Natural killer cell (primary cell): ENCODE data around the gene CYP39A1. TPM values are rescaled to one million over a fixed set of nuclear protein-coding genes. Genes with fewer than 3 reads are reported as not detected.
A peak's percentile ranks its signal among the peaks of the same experiment; 100 is the strongest.

ENCODE experiments used
- ATAC-seq, 3 donors: fragments of 150-1000 bp in 2 of 3; fragments of 200-7000 bp in 1 of 3; cut with Tn5 transposase; 1 replicate in 1 of 3; 2 replicates in 2 of 3; pipeline ENCODE4 v1.10.0; 2021; ENCODE audit warnings: mild to moderate bottlenecking in 2 of 3, moderate library complexity in 2 of 3
- DNase-seq, 2 donors: peaks; one replicate each; pipeline versions ENCODE4 v3.0.0 to v3.0.0-alpha.2; 2013 to 2021; ENCODE audit warnings: mixed read lengths in 1 of 2
- H3K27ac ChIP-seq: one replicate; pipeline ENCODE4 v1.5.1; 2013; ENCODE audit warnings: mild to moderate bottlenecking, low read length
- H3K27me3 ChIP-seq: one replicate; pipeline ENCODE4 v1.6.1; 2013; ENCODE audit warnings: low read length; ENCODE audit not compliant: control insufficient read depth, insufficient read depth
- H3K36me3 ChIP-seq: one replicate; pipeline ENCODE4 v1.6.1; 2013; ENCODE audit warnings: low read length; ENCODE audit not compliant: control insufficient read depth, insufficient read depth
- H3K4me1 ChIP-seq: one replicate; pipeline ENCODE4 v1.6.1; 2013; ENCODE audit warnings: low read length; ENCODE audit not compliant: control insufficient read depth, insufficient read depth
- H3K4me3 ChIP-seq: one replicate; pipeline ENCODE4 v1.5.1; 2013; ENCODE audit warnings: low read length
- H3K9me3 ChIP-seq: one replicate; pipeline ENCODE4 v1.6.1; 2013; ENCODE audit warnings: low read length; ENCODE audit not compliant: control insufficient read depth, insufficient read depth
- H3K27ac Mint-ChIP-seq, 2 donors: one replicate each; pipeline ENCODE4 v1.8.0; 2022; ENCODE audit warnings: mild to moderate bottlenecking in 2 of 2, mixed read lengths in 2 of 2, moderate library complexity in 1 of 2
- H3K27me3 Mint-ChIP-seq, 2 donors: one replicate each; pipeline ENCODE4 v1.8.0; 2022; ENCODE audit warnings: low read depth in 2 of 2, mixed read lengths in 2 of 2
- H3K36me3 Mint-ChIP-seq: one replicate; pipeline ENCODE4 v1.8.0; 2022; ENCODE audit warnings: mixed read lengths
- H3K4me1 Mint-ChIP-seq, 2 donors: one replicate each; pipeline ENCODE4 v1.8.0; 2022; ENCODE audit warnings: mixed read lengths in 2 of 2
- H3K4me3 Mint-ChIP-seq: one replicate; pipeline ENCODE4 v1.8.0; 2022; ENCODE audit warnings: mild to moderate bottlenecking, moderate library complexity, mixed read lengths
- H3K9me3 Mint-ChIP-seq, 2 donors: one replicate each; pipeline ENCODE4 v1.8.0; 2022; ENCODE audit warnings: mixed read lengths in 2 of 2
- CTCF ChIP-seq: fragments of 200-600 bp; IDR thresholded peaks from one replicate; pipeline ENCODE4 v1.8.0; 2022; ENCODE audit warnings: antibody characterized with exemption
- WGBS: methylation state at CpG from one replicate; pipeline ENCODE4 v1.1.7; 2013; ENCODE audit warnings: missing lambda C conversion rate; ENCODE audit not compliant: insufficient coverage; 5-methylcytosine and 5-hydroxymethylcytosine counted together
- intact Hi-C: fragments of 100-400 bp; cut with micrococcal nuclease; formaldehyde crosslinking; loops from one replicate; pipeline ENCODE4 v1.14.2; 2022
- total RNA-seq, 4 donors: library from RNA; stranded (reverse); fragments of 120-200 nt in 1 of 4; gene quantifications; one replicate each; pipeline versions ENCODE4 v1.2.3 to v1.2.4, GENCODE V29; 2013 to 2022

CYP39A1 gene
- not detected for total RNA-seq
- not detected for total RNA-seq (2013)

GRCh38 chr6:46652603-46653438, at the start of gene CYP39A1, which contains the start of gene SLC25A27:
CYP39A1 (minus strand) TSS chr6:46652818; CDS start chr6:46652582, 236 bp downstream.
SLC25A27 (plus strand) TSS chr6:46652975; CDS start chr6:46653193, 218 bp downstream.
- intact Hi-C loops = no loop called here
- peaks cover 21 to 47% of the 10 kb centered on the region in 2 donors for H3K27me3 Mint-ChIP-seq
- peak within 1 kb of the TSS; percentile 58 for H3K4me3 ChIP-seq
- H3K27ac Mint-ChIP-seq = peak within 1 kb of the TSS in 1 of 2 donors; percentile 66
- peak; percentile 66 to 77 for DNase-seq
- no peaks in the 10 kb centered on the region for H3K9me3 ChIP-seq
- ATAC-seq = peak; percentile 95 to 99 (median 99)
- peaks cover 20% of the 10 kb centered on the region for H3K27me3 ChIP-seq
- H3K36me3 ChIP-seq = no peaks in the 10 kb centered on the region
- no peaks in the 10 kb centered on the region for H3K36me3 Mint-ChIP-seq
- TF ChIP-seq CTCF = no peak
- no peak within 1 kb of the TSS for H3K27ac ChIP-seq
- H3K4me1 Mint-ChIP-seq = peaks cover 17 to 19% of the 10 kb centered on the region in 2 donors
- H3K9me3 Mint-ChIP-seq = peaks cover 0 to 2% of the 10 kb centered on the region in 2 donors
- H3K4me1 ChIP-seq = peaks cover 5% of the 10 kb centered on the region
- peak within 1 kb of the TSS; percentile 86 for H3K4me3 Mint-ChIP-seq
- under 1% methylated on average over 71 of the region's 72 CpGs for WGBS

- H3K27ac Mint-ChIP-seq = no peak overlapping the region
- Histone ChIP-seq H3K36me3 (no peaks in the 10 kb centered on the region), H3K27ac (no peak overlapping the region), H3K27me3 (peaks cover 9% of the 10 kb centered on the region), H3K4me1 (no peaks in the 10 kb centered on the region), H3K9me3 (no peaks in the 10 kb centered on the region), H3K4me3 (no peak overlapping the region)
- no peaks in the 10 kb centered on the region for H3K9me3 Mint-ChIP-seq
- no peaks in the 10 kb centered on the region for H3K4me1 Mint-ChIP-seq
- intact Hi-C loops = no loop called here
- no CpG with 5 or more reads among the region's 1 CpG for WGBS
- peaks cover 15 to 31% of the 10 kb centered on the region in 2 donors for H3K27me3 Mint-ChIP-seq
- no peak for ATAC-seq
- no peak overlapping the region for H3K4me3 Mint-ChIP-seq
- TF ChIP-seq CTCF = no peak
- DNase-seq = no peak
- H3K36me3 Mint-ChIP-seq = no peaks in the 10 kb centered on the region
Observed at GRCh38 chr6:46699970-46700369, 47.4 kb upstream of the CYP39A1 start.

GRCh38 chr6:46690911-46691451, 38.4 kb upstream of the CYP39A1 start:
- no peak for TF ChIP-seq CTCF
- no peak overlapping the region for H3K27ac Mint-ChIP-seq
- Histone ChIP-seq H3K36me3 (no peaks in the 10 kb centered on the region), H3K27ac (no peak overlapping the region), H3K4me1 (no peaks in the 10 kb centered on the region), H3K4me3 (no peak overlapping the region), H3K9me3 (no peaks in the 10 kb centered on the region), H3K27me3 (no peaks in the 10 kb centered on the region)
- no peaks in the 10 kb centered on the region for H3K4me1 Mint-ChIP-seq
- intact Hi-C loops = no loop called here
- H3K27me3 Mint-ChIP-seq = peaks cover 11 to 24% of the 10 kb centered on the region in 2 donors
- no peaks in the 10 kb centered on the region for H3K9me3 Mint-ChIP-seq
- DNase-seq (no peak), ATAC-seq (no peak)
- no peak overlapping the region for H3K4me3 Mint-ChIP-seq
- no peaks in the 10 kb centered on the region for H3K36me3 Mint-ChIP-seq
- no CpG with 5 or more reads among the region's 1 CpG for WGBS
